Upper lobe of left lung (tissue), 6 donors: ENCODE results near the gene VENTX. TPM values are rescaled to one million over a fixed set of nuclear protein-coding genes. Genes with fewer than 3 reads are reported as not detected.

Experiments
- ATAC-seq, 2 donors: fragments of 200-7000 bp; cut with Tn5 transposase; one replicate each; pipeline ENCODE4 v1.9.1; 2022; ENCODE audit warnings: mild to moderate bottlenecking in 2 of 2, moderate library complexity in 2 of 2; ENCODE audit not compliant: low FRiP score in 2 of 2
- DNase-seq, 2 donors: peaks; one replicate each; pipeline ENCODE4 v3.0.0-alpha.2; 2019 to 2020
- H3K27ac ChIP-seq, 4 donors: fragments of 200-600 bp; sonication (generic); one replicate each; pipeline ENCODE4 v1.5.1; 2016 to 2019
- H3K27me3 ChIP-seq, 4 donors: fragments of 200-600 bp; sonication (generic); one replicate each; pipeline ENCODE4 v1.5.1; 2017 to 2019
- H3K36me3 ChIP-seq, 4 donors: fragments of 200-600 bp; sonication (generic); one replicate each; pipeline ENCODE4 v1.5.1; 2016 to 2019
- H3K4me1 ChIP-seq, 4 donors: fragments of 200-600 bp; sonication (generic); one replicate each; pipeline ENCODE4 v1.5.1; 2018 to 2019
- H3K4me3 ChIP-seq, 4 donors: fragments of 200-600 bp; sonication (generic); one replicate each; pipeline ENCODE4 v1.5.1; 2017 to 2019; ENCODE audit warnings: mild to moderate bottlenecking in 2 of 4, moderate library complexity in 1 of 4
- H3K9me3 ChIP-seq, 4 donors: fragments of 200-600 bp; sonication (generic); one replicate each; pipeline ENCODE4 v1.5.1; 2018 to 2019
- EP300 ChIP-seq, 4 donors: sonication (generic); formaldehyde crosslinking; IDR thresholded peaks; one replicate each; pipeline ENCODE4 v1.5.1; 2017; ENCODE audit warnings: antibody characterized with exemption in 4 of 4, control low read depth in 2 of 4
- POLR2A ChIP-seq, 4 donors: fragments of 450-650 bp; IDR thresholded peaks; one replicate each; pipeline ENCODE4 v1.5.1; 2016 to 2017; ENCODE audit warnings: antibody characterized with exemption in 4 of 4, mild to moderate bottlenecking in 2 of 4
- POLR2AphosphoS5 ChIP-seq, 2 donors: sonication (generic); formaldehyde crosslinking; IDR thresholded peaks; one replicate each; pipeline ENCODE4 v1.5.1; 2017; ENCODE audit warnings: antibody characterized with exemption in 2 of 2
- WGBS, 2 donors: methylation state at CpG; one replicate each; pipeline ENCODE4 v1.1.5; 2017 to 2018; 5-methylcytosine and 5-hydroxymethylcytosine counted together
- total RNA-seq, 6 donors: library from RNA; depleted of rRNA in 4 of 6; stranded (reverse); fragments of >200 nt in 4 of 6; gene quantifications; one replicate each; pipeline versions ENCODE4 v1.1.0 to v1.2.1, GENCODE V29; 2016 to 2021
- TF ChIP-seq, protein P1 (sequence below), 6 experiments: fragments of 450-650 bp in 4 of 6; fragments of 200-600 bp in 2 of 6; sonication (generic) in 2 of 6; IDR thresholded peaks; one replicate each; pipeline ENCODE4 v1.5.1; 2016 to 2019; ENCODE audit warnings: antibody characterized with exemption in 6 of 6
- donor health status: DM: no; HTN: no; CAD: no; lungs with moderate emphysema.
- donor health status: DM: no; HTN: yes; CAD: no; lungs with severe emphysema.

Gene VENTX
- total RNA-seq, 6 donors from 2014 or later: 1.7 to 11.5 (median 4.4) TPM

DNA sequence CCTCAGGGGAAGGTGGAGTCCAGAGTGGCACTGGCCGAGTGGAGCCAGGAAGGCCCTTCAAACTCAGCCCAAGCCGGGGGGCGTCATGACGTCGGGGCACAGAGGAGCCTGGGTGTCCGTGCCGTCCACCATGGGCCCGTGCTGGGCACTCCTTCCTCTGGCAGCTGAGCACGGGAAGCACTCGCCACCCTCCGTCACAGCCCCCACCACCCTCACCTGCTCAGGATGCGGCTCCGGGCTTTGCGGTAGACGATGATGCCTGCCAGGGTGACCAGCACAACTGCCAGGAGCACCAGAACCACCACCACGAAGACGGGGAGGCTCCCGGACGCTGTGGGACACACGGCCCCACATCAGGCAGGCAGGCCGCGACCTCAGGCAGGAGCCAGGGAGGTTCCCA is 30.9 kb downstream of the VENTX start:
- Histone ChIP-seq H3K36me3 (peaks cover 0 to 47% (median 32%) of the 10 kb centered on the region in 4 donors), H3K4me3 (no peak overlapping the region), H3K9me3 (no peaks in the 10 kb centered on the region), H3K27me3 (no peaks in the 10 kb centered on the region), H3K4me1 (peaks cover 0 to 10% (median 0%) of the 10 kb centered on the region in 4 donors), H3K27ac (no peak overlapping the region)
- WGBS, 2 donors: 95 to 100% methylated on average over 2 to 20 of the region's 22 CpGs
- ATAC-seq (no peak), DNase-seq (peak in 1 of 2 donors; percentile 72)
- TF ChIP-seq POLR2A (IDR thresholded peaks at IDR 0.05): no peak
- TF ChIP-seq POLR2AphosphoS5 (IDR thresholded peaks at IDR 0.05): no peak
- TF ChIP-seq, protein P1, sequence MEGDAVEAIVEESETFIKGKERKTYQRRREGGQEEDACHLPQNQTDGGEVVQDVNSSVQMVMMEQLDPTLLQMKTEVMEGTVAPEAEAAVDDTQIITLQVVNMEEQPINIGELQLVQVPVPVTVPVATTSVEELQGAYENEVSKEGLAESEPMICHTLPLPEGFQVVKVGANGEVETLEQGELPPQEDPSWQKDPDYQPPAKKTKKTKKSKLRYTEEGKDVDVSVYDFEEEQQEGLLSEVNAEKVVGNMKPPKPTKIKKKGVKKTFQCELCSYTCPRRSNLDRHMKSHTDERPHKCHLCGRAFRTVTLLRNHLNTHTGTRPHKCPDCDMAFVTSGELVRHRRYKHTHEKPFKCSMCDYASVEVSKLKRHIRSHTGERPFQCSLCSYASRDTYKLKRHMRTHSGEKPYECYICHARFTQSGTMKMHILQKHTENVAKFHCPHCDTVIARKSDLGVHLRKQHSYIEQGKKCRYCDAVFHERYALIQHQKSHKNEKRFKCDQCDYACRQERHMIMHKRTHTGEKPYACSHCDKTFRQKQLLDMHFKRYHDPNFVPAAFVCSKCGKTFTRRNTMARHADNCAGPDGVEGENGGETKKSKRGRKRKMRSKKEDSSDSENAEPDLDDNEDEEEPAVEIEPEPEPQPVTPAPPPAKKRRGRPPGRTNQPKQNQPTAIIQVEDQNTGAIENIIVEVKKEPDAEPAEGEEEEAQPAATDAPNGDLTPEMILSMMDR (IDR thresholded peaks at IDR 0.05): no peak
- no peak for TF ChIP-seq EP300 (IDR thresholded peaks at IDR 0.05)

DNA sequence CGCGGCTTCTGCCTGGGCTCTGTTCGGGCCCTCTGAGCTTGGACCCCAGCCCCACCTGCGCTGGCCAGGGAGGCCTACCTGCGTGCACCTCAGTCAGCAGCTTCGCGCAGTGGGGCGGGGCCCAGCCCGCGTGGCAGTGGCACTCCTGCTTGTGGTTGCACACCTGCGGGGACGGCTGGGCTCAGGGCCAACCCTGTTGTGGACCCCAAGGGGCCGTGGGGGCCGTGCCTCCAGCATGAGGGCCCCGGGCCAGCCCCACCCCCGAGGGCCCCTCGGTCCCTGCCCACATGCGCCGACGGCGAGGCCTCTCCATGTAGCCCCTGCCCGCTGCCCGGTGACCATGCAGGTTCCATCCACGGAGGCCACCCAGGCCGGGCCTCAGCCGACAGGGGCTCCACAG is 31.7 kb downstream of the VENTX start:
- DNase-seq: peak in 1 of 2 donors; percentile 85
- 93% methylated on average over 3 of the region's 26 CpGs; no CpG with 5 or more reads in 1 of the 2 donors for WGBS, 2 donors

DNA sequence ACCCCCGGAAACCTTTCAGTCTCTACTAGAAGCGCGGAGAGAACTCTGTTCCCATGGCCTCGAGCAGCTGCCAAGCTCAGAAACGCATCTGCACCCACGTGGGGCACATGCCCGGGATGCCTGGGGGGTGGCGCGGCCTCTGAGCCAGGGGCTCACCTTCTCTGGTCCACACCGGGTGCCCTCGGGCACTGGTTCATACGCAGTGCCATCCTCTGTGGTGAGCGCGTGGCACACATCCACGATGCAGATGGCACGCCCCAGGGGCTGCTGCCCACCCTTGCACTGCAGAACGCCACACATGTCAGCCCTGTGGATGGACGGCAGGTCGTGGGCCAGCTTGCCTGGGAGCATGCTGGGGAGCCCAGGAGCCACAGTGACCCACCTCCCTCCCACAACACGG is 32.5 kb downstream of the VENTX start:
- H3K4me3 ChIP-seq: no peak overlapping the region
- peaks cover 0 to 8% (median 8%) of the 10 kb centered on the region in 4 donors for H3K4me1 ChIP-seq
- DNase-seq (peak in 1 of 2 donors; percentile 65), ATAC-seq (no peak)
- H3K27me3 ChIP-seq: no peaks in the 10 kb centered on the region
- no peaks in the 10 kb centered on the region for H3K9me3 ChIP-seq
- H3K27ac ChIP-seq: no peak overlapping the region
- WGBS, 2 donors: 86% methylated on average over 16 of the region's 20 CpGs; no CpG with 5 or more reads in 1 of the 2 donors
- peaks cover 0 to 49% (median 32%) of the 10 kb centered on the region in 4 donors for H3K36me3 ChIP-seq
- TF ChIP-seq, protein P1 (IDR thresholded peaks at IDR 0.05): no peak

More for the DNA sequence above, 31.7 kb downstream of the VENTX start:
- no peak overlapping the region for H3K27ac ChIP-seq
- peaks cover 0 to 6% (median 0%) of the 10 kb centered on the region in 4 donors for H3K4me1 ChIP-seq
- no peak overlapping the region for H3K4me3 ChIP-seq
- ATAC-seq: no peak
- H3K9me3 ChIP-seq: no peaks in the 10 kb centered on the region
- TF ChIP-seq EP300 (IDR thresholded peaks at IDR 0.05) (no peak), POLR2A (IDR thresholded peaks at IDR 0.05) (no peak), POLR2AphosphoS5 (IDR thresholded peaks at IDR 0.05) (no peak)
- TF ChIP-seq, protein P1 (IDR thresholded peaks at IDR 0.05): no peak
- H3K27me3 ChIP-seq: no peaks in the 10 kb centered on the region
- peaks cover 0 to 49% (median 32%) of the 10 kb centered on the region in 4 donors for H3K36me3 ChIP-seq

DNA sequence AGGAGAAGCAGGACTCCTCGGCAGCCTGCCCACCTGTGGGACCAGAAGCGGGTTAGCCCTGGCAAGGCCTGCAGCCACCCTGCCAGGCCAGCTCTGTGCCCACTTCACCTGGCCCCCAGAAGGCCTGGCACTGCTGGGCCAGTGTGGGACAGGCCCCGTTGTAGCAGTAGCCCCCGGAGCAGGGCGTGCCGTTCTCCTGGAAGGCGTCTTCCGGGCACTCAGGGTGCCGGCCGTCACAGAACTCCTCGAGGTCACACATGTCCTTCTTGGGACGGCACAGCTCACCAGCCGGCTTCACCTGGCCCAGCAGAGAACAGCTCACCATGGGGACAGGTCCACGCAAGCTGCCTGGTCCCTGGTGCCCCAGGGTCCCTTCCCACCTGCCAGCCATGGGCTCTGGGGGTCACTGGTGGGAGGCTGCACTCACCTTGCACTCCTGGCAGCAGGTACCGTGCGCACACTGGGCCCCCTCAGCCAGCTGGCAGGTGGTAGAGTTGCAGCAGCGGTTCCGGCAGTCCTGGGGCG is 33.2 kb downstream of the VENTX start:
- TF ChIP-seq POLR2AphosphoS5 (IDR thresholded peaks at IDR 0.05) (no peak), EP300 (IDR thresholded peaks at IDR 0.05) (no peak), POLR2A (IDR thresholded peaks at IDR 0.05) (no peak)
- TF ChIP-seq, protein P1 (IDR thresholded peaks at IDR 0.05): no peak
- ATAC-seq: no peak
- H3K4me3 ChIP-seq: no peak overlapping the region
- DNase-seq: peak in 1 of 2 donors; percentile 72
- no peaks in the 10 kb centered on the region for H3K27me3 ChIP-seq
- H3K27ac ChIP-seq: no peak overlapping the region
- peaks cover 0 to 49% (median 32%) of the 10 kb centered on the region in 4 donors for H3K36me3 ChIP-seq
- WGBS, 2 donors: 99% methylated on average over 19 of the region's 19 CpGs; no CpG with 5 or more reads in 1 of the 2 donors
- peaks cover 0 to 14% (median 11%) of the 10 kb centered on the region in 4 donors for H3K4me1 ChIP-seq
- H3K9me3 ChIP-seq: no peaks in the 10 kb centered on the region
